Gastroesophageal sphincter (tissue), 4 donors: ENCODE measurements around the gene VPS35L. TPM values are rescaled to one million over a fixed set of nuclear protein-coding genes. Genes with fewer than 3 reads are reported as not detected.
A peak's percentile ranks its signal among the peaks of the same experiment; 100 is the strongest.
"Not testable (repeated sequence)": the region's sequence is repeated elsewhere in the genome, so short reads cannot be mapped to it uniquely, and the experiment has no call there.

Source experiments
- ATAC-seq: fragments of 150-250 bp; one replicate; pipeline ENCODE4 v1.9.1; 2016; ENCODE audit warnings: mild to moderate bottlenecking, moderate library complexity
- H3K27ac ChIP-seq, 4 donors: fragments of 200-600 bp; sonication (generic) in 3 of 4; 1 replicate in 3 of 4; 2 replicates in 1 of 4; pipeline ENCODE4 v1.5.1; 2016 to 2019
- H3K27me3 ChIP-seq: fragments of 200-600 bp; sonication (generic); one replicate; pipeline ENCODE4 v1.5.1; 2019
- H3K36me3 ChIP-seq, 2 donors: fragments of 200-600 bp; sonication (generic); one replicate each; pipeline ENCODE4 v1.5.1; 2019; ENCODE audit warnings: control low read depth in 1 of 2
- H3K4me1 ChIP-seq, 3 donors: fragments of 200-600 bp; sonication (generic); 1 replicate in 2 of 3; 2 replicates in 1 of 3; pipeline ENCODE4 v1.5.1; 2016 to 2019; ENCODE audit warnings: control low read depth in 2 of 3
- H3K4me3 ChIP-seq, 2 donors: fragments of 200-600 bp; sonication (generic); one replicate each; pipeline ENCODE4 v1.5.1; 2019; ENCODE audit warnings: mild to moderate bottlenecking in 1 of 2, moderate library complexity in 1 of 2
- H3K9me3 ChIP-seq, 3 donors: fragments of 200-600 bp; sonication (generic); one replicate each; pipeline ENCODE4 v1.5.1; 2017 to 2019; ENCODE audit warnings: control low read depth in 2 of 3
- EP300 ChIP-seq: sonication (generic); formaldehyde crosslinking; IDR thresholded peaks from one replicate; pipeline ENCODE4 v1.6.1; 2017; ENCODE audit warnings: antibody characterized with exemption, mild to moderate bottlenecking
- POLR2A ChIP-seq, 2 donors: fragments of 450-650 bp; IDR thresholded peaks; one replicate each; pipeline ENCODE4 v1.6.1; 2017; ENCODE audit warnings: antibody characterized with exemption in 2 of 2, mild to moderate bottlenecking in 2 of 2, moderate library complexity in 1 of 2
- POLR2AphosphoS5 ChIP-seq: sonication (generic); formaldehyde crosslinking; IDR thresholded peaks from one replicate; pipeline ENCODE4 v1.6.1; 2017; ENCODE audit warnings: antibody characterized with exemption
- WGBS, 2 donors: methylation state at CpG; one replicate each; pipeline ENCODE4 v1.1.5; 2018; ENCODE audit warnings: low coverage in 1 of 2; 5-methylcytosine and 5-hydroxymethylcytosine counted together
- total RNA-seq, 4 donors: library from RNA; depleted of rRNA; stranded (reverse); fragments of >200 nt; gene quantifications; one replicate each; pipeline ENCODE4 v1.1.0, GENCODE V29; 2016
- TF ChIP-seq, protein P1 (sequence below), 4 experiments: fragments of 200-600 bp in 2 of 4; fragments of 450-650 bp in 2 of 4; sonication (generic) in 1 of 4; IDR thresholded peaks; one replicate each; pipeline ENCODE4 v1.5.1; 2017 to 2019; ENCODE audit warnings: antibody characterized with exemption in 4 of 4, mild to moderate bottlenecking in 2 of 4, moderate library complexity in 2 of 4

VPS35L gene
- total RNA-seq, 4 donors from 2014 or later, result 39.0 to 59.6 (median 46.9) TPM

DNA sequence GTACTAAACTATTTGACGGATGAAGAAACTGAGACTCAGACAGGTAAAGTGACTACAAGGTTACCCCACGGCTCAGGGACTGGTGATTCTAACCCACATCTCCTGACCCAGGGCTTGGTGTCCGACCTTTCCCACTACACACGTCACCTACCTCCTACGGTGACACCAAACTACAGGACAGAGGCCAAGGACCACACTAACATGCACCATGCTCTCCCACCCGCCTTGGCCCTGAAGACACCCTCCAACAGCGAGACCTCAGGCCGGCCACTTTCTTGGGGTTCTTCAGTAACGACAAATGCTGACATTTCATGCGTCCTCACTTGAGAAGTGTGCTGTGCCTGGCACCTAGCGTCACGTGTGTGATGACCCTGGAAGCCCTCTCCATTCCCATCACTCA lies 156.1 kb downstream of the VPS35L start:
- peak overlapping the region in 1 of 4 donors; percentile 21 for H3K27ac ChIP-seq
- no peak overlapping the region for H3K4me3 ChIP-seq
- no peaks in the 10 kb centered on the region for H3K9me3 ChIP-seq
- no peaks in the 10 kb centered on the region for H3K27me3 ChIP-seq
- TF ChIP-seq, protein P1, sequence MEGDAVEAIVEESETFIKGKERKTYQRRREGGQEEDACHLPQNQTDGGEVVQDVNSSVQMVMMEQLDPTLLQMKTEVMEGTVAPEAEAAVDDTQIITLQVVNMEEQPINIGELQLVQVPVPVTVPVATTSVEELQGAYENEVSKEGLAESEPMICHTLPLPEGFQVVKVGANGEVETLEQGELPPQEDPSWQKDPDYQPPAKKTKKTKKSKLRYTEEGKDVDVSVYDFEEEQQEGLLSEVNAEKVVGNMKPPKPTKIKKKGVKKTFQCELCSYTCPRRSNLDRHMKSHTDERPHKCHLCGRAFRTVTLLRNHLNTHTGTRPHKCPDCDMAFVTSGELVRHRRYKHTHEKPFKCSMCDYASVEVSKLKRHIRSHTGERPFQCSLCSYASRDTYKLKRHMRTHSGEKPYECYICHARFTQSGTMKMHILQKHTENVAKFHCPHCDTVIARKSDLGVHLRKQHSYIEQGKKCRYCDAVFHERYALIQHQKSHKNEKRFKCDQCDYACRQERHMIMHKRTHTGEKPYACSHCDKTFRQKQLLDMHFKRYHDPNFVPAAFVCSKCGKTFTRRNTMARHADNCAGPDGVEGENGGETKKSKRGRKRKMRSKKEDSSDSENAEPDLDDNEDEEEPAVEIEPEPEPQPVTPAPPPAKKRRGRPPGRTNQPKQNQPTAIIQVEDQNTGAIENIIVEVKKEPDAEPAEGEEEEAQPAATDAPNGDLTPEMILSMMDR (IDR thresholded peaks at IDR 0.05), result no peak
- TF ChIP-seq POLR2A (IDR thresholded peaks at IDR 0.05) (no peak), POLR2AphosphoS5 (no peak), EP300 (no peak)
- peaks cover 0 to 13% (median under 1%) of the 10 kb centered on the region in 3 donors for H3K4me1 ChIP-seq
- ATAC-seq, result no peak
- 90 to 95% methylated on average over 3 to 11 of the region's 12 CpGs for WGBS, 2 donors
- H3K36me3 ChIP-seq, result peaks cover 0 to 77% of the 10 kb centered on the region in 2 donors

DNA sequence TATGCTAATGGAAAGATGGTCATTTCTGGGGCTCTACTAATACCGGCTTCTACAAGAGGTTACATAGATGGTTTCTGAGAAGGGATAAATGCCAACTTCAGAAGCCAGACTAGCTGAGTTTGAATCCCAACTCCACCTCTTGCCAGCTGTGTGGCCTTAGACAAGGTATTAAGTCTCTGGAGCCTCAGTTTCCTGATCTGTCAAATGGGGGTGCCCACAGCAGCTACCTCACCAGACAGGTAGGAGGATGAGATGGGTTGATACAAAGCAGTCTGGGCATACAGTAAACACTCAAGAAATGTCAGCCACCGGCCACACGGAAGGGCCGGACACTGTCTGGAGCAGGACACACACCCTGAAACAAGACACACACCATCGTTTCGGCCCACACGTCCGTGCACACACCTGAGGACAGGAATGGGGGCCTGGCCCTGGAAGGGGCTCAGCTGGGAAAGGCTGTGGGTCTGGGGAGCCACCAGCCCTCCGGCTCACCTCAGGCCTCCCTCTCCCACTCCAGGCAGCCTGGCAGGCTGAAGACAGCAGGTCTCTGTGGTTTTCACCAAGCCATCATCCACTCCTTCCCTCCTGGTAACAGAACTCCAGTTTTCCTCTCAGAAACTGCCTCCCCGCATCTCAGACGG lies 157.0 kb downstream of the VPS35L start:
- H3K4me3 ChIP-seq, result no peak overlapping the region
- H3K9me3 ChIP-seq, result no peaks in the 10 kb centered on the region
- H3K27ac ChIP-seq, result no peak overlapping the region
- peaks cover 0 to 69% of the 10 kb centered on the region in 2 donors for H3K36me3 ChIP-seq
- TF ChIP-seq, protein P1 (IDR thresholded peaks at IDR 0.05), result no peak
- no peak for TF ChIP-seq EP300
- TF ChIP-seq POLR2AphosphoS5, result no peak
- TF ChIP-seq POLR2A (IDR thresholded peaks at IDR 0.05), result no peak
- ATAC-seq, result no peak
- no peaks in the 10 kb centered on the region for H3K27me3 ChIP-seq
- H3K4me1 ChIP-seq, result peaks cover 0 to 21% (median 4%) of the 10 kb centered on the region in 3 donors
- WGBS, 2 donors, result 87 to 97% methylated on average over 3 of the region's 11 CpGs

DNA sequence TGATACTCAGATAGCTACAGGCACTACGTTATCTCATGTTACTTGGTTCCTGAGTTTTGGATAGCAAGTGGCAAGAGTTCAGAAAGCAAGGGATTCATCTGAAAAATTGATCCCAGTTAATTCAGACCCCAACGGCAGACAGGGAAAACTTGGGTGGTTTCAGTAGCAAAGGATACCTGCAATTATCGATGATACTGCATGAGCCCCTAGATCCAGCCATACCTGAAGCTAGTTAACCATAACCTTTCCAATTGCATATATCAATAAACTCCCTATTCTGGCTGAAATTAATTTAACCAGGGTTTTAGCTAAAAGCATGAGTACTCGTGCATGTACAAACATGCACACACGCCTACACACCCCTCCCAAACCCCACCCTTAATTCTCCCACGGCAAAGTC lies 158.2 kb downstream of the VPS35L start:
- TF ChIP-seq POLR2AphosphoS5 (no peak), EP300 (no peak), POLR2A (IDR thresholded peaks at IDR 0.05) (no peak)
- TF ChIP-seq, protein P1 (IDR thresholded peaks at IDR 0.05), result no peak
- Histone ChIP-seq H3K4me3 (no peak overlapping the region), H3K9me3 (no peaks in the 10 kb centered on the region), H3K27me3 (no peaks in the 10 kb centered on the region), H3K27ac (no peak overlapping the region), H3K36me3 (peaks cover 0 to 59% of the 10 kb centered on the region in 2 donors), H3K4me1 (peaks cover 0 to 24% (median 5%) of the 10 kb centered on the region in 3 donors)
- no peak for ATAC-seq
- WGBS, 2 donors, result 89% methylated on average over 3 to 6 of the region's 6 CpGs

DNA sequence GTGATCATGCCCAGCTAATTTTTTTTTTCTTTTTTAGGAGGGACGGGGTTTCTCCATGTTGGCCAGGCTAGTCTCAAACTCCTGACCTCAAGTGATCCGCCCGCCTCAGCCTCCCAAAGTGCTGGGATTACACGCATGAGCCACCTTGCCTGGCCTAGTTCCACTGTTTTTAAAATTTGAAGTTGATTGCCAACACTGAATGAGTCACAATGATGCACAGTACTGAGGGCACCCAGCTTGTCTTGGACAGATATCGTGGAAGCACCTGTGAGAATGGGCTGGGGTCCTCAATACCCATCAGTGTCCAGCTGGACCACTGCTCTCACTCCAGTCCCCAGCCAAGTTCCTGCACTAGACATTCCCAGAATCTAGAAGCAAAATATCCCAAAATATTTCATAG lies 160.1 kb downstream of the VPS35L start:
- TF ChIP-seq POLR2AphosphoS5 (no peak), POLR2A (IDR thresholded peaks at IDR 0.05) (no peak), EP300 (no peak)
- TF ChIP-seq, protein P1 (IDR thresholded peaks at IDR 0.05), result no peak
- 75% methylated on average over 2 of the region's 5 CpGs; no CpG with 5 or more reads in 1 of the 2 donors for WGBS, 2 donors
- Histone ChIP-seq H3K4me3 (no peak overlapping the region), H3K27me3 (no peaks in the 10 kb centered on the region), H3K4me1 (peaks cover 0 to 42% (median 10%) of the 10 kb centered on the region in 3 donors), H3K9me3 (no peaks in the 10 kb centered on the region), H3K36me3 (peaks cover 0 to 41% of the 10 kb centered on the region in 2 donors), H3K27ac (no peak overlapping the region)
- no peak for ATAC-seq

DNA sequence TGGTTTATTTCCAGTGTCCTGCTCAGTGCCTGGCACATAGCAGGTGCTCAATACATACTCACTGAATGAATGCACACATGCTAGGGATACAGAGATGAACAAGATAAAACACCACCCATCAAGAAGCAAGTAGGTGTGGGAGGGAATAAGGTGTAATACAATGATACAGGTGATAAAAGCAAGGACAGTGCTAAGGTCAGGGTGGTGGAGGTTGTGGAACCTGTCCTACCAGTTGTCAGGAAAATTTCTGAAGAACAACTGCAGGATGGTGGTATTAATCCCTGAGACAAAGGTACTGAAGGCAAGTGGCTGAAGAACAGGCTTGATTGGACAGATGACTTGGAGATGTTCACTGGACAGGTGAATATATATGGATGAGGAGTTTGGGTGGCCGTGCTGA lies 160.7 kb downstream of the VPS35L start:
- H3K27ac ChIP-seq, result no peak overlapping the region
- peaks cover 0 to 42% (median 10%) of the 10 kb centered on the region in 3 donors for H3K4me1 ChIP-seq
- 79 to 100% methylated on average over 1 of the region's 1 CpG for WGBS, 2 donors
- no peaks in the 10 kb centered on the region for H3K9me3 ChIP-seq
- TF ChIP-seq POLR2A (IDR thresholded peaks at IDR 0.05), result no peak
- TF ChIP-seq EP300, result no peak
- TF ChIP-seq POLR2AphosphoS5, result no peak
- TF ChIP-seq, protein P1 (IDR thresholded peaks at IDR 0.05), result no peak
- no peak for ATAC-seq
- no peaks in the 10 kb centered on the region for H3K27me3 ChIP-seq
- peak overlapping the region in 1 of 2 donors; percentile 86 for H3K4me3 ChIP-seq
- peaks cover 0 to 36% of the 10 kb centered on the region in 2 donors for H3K36me3 ChIP-seq

DNA sequence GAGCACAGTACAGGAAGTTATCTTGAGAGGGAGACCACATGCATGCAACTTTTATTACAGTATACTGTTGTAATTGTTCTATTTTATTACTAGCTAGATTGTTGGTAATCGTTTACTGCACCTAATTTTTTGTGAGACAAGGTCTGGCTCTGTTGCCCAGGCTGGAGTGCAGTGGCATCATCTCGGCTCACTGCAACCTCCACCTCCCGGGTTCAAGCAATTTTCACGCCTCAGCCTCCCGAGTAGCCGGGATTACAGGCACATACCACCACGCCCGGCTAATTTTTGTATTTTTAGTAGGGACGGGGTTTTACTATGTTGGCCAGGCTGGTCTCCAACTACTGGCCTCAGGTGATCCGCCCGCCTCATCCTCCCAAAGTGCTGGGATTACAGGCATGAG lies 161.2 kb downstream of the VPS35L start:
- not testable (repeated sequence) for H3K9me3 ChIP-seq, H3K27me3 ChIP-seq, ATAC-seq
- 25 to 33% methylated on average over 9 of the region's 11 CpGs for WGBS, 2 donors
- H3K27ac ChIP-seq, result peak overlapping the region in 2 of 4 donors; percentile 80 to 91
- H3K36me3 ChIP-seq, result peaks cover 0 to 31% of the 10 kb centered on the region in 2 donors
- peaks cover 0 to 42% (median 10%) of the 10 kb centered on the region in 3 donors for H3K4me1 ChIP-seq
- H3K4me3 ChIP-seq, result peak overlapping the region; percentile 82 to 86
